Effector memory CD4-positive, alpha-beta T cell (primary cell): ENCODE measurements around the gene GRAP.
"Not testable (repeated sequence)": the region's sequence is repeated elsewhere in the genome, so short reads cannot be mapped to it uniquely, and the experiment has no call there.

Experiments
- DNase-seq, 3 donors: peaks; one replicate each; pipeline ENCODE4 v3.0.0-alpha.2; 2020
- H3K27ac ChIP-seq: 2 replicates; pipeline ENCODE4 v1.7.0; 2013; ENCODE audit warnings: mild to moderate bottlenecking, low read length, moderate library complexity; ENCODE audit not compliant: insufficient read depth, poor library complexity, severe bottlenecking
- H3K27me3 ChIP-seq: replicated peaks from 2 replicates; pipeline ENCODE4 v1.7.0; 2013; ENCODE audit warnings: mild to moderate bottlenecking, low read length; ENCODE audit not compliant: insufficient read depth, control insufficient read depth, poor library complexity, severe bottlenecking
- H3K36me3 ChIP-seq: 2 replicates; pipeline ENCODE4 v1.7.0; 2013; ENCODE audit warnings: mild to moderate bottlenecking, low read length, moderate library complexity; ENCODE audit not compliant: control insufficient read depth, insufficient read depth
- H3K4me1 ChIP-seq: 2 replicates; pipeline ENCODE4 v1.7.0; 2013; ENCODE audit warnings: low read length, mild to moderate bottlenecking; ENCODE audit not compliant: control insufficient read depth, insufficient read depth, poor library complexity, severe bottlenecking
- H3K4me3 ChIP-seq: 2 replicates; pipeline ENCODE4 v1.7.0; 2013; ENCODE audit warnings: low read length, low read depth, mild to moderate bottlenecking; ENCODE audit not compliant: insufficient read depth, poor library complexity, severe bottlenecking
- H3K9me3 ChIP-seq: 2 replicates; pipeline ENCODE4 v1.7.0; 2013; ENCODE audit warnings: mild to moderate bottlenecking, low read length, moderate library complexity; ENCODE audit not compliant: control insufficient read depth

The GRAP gene

DNA sequence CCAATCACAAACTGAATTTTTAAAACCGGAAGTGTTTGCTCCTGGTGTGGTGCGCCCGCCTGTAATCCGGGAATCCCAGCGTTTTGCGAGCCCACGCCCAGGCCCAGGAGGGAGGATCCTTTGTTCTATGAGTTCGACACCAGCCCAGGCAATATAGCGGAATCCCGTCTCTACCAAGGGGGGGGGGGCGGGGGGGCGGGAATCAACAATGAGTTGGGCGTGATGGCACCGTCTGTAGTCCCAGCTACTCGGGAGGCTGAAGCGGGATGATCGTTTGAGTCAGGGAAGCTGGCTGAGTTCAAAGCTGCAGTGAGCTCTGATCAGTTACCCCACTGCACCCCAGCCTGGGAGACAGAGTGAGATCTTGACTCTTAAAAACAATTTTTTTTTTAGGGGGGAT is 17.6 kb upstream of the GRAP start:
- H3K9me3 ChIP-seq, H3K4me3 ChIP-seq, H3K4me1 ChIP-seq, H3K27ac ChIP-seq, DNase-seq, H3K36me3 ChIP-seq, H3K27me3 ChIP-seq: not testable (repeated sequence)

DNA sequence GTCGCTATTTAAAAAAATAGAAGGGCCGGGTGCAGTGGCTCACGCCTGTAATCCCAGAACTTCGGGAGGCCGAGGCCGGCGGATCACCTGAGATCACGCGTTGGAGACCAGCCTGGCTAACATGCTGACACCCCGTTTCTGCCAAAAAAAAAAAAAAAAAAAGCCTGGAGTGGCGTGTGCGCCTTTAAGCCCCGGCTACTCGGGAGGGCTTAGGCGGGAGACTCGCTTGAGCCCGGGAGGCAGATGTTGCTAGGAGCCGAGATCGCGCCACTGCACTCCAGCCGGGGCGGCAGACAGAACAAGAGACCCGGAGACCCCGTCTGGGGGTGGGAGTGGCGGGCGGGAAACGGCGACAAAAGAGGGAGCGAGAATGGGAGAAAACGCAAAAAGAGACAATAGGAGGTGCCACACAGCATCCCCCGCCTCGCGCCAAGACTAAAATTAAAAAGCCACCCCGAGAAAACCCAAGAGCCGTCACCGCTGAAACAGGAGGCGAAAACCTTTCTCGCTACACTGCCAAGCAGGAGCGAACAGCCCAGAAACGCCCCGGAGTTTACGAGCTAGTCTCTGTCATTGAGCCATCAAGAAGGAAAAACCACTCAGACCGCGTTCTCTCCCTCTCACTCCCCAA is 16.7 kb upstream of the GRAP start:
- H3K9me3 ChIP-seq, H3K36me3 ChIP-seq, H3K27ac ChIP-seq, H3K4me3 ChIP-seq, H3K27me3 ChIP-seq, H3K4me1 ChIP-seq: not testable (repeated sequence)
- DNase-seq: peak; percentile 64 to 73 (median 72)

DNA sequence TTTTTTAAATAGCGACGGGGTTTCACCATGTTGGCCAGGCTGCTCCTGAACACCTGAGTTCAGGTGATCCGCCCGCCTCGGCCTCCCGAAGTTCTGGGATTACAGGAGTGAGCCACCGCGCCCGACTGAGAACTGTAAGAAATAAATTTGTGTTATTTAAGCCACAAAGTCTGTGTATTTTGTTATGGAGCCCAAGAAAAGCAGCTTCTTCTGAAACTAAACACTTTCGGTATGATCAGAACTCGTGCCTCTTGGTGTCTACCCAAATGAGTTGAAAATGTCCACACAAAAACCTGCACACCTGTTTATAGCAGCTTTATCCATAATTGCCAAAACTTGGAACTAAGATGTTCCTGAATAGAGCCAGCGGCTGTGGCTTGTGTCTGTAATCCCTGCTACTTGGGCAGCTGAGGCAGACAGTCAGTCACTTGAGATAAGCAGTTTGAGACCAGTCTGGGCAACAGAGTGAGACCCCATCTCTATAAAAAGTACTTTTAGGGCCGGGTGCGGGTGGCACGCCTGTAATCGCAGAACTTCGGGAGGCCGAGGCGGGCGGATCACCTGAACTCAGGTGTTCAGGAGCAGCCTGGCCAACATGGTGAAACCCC is 16.1 kb upstream of the GRAP start:
- not testable (repeated sequence) for H3K36me3 ChIP-seq, DNase-seq, H3K4me3 ChIP-seq, H3K27ac ChIP-seq, H3K27me3 ChIP-seq, H3K9me3 ChIP-seq, H3K4me1 ChIP-seq

DNA sequence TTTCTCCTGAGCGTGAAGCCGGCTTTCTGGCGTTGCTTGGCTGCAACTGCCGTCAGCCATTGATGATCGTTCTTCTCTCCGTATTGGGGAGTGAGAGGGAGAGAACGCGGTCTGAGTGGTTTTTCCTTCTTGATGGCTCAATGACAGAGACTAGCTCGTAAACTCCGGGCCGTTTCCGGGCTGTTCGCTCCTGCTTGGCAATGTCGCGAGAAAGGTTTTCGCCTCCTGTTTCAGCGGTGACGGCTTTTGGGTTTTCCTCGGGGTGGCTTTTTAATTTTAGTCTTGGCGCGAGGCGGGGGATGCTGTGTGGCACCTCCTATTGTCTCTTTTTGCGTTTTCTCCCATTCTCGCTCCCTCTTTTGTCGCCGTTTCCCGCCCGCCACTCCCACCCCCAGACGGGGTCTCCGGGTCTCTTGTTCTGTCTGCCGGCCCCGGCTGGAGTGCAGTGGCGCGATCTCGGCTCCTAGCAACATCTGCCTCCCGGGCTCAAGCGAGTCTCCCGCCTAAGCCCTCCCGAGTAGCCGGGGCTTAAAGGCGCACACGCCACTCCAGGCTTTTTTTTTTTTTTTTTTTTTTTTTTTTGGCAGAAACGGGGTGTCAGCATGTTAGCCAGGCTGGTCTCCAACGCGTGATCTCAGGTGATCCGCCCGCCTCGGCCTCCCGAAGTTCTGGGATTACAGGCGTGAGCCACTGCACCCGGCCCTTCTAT is 15.4 kb upstream of the GRAP start:
- not testable (repeated sequence) for H3K36me3 ChIP-seq, H3K4me1 ChIP-seq, H3K9me3 ChIP-seq, H3K27me3 ChIP-seq, H3K27ac ChIP-seq, H3K4me3 ChIP-seq
- DNase-seq: peak; percentile 25 to 67 (median 47)

DNA sequence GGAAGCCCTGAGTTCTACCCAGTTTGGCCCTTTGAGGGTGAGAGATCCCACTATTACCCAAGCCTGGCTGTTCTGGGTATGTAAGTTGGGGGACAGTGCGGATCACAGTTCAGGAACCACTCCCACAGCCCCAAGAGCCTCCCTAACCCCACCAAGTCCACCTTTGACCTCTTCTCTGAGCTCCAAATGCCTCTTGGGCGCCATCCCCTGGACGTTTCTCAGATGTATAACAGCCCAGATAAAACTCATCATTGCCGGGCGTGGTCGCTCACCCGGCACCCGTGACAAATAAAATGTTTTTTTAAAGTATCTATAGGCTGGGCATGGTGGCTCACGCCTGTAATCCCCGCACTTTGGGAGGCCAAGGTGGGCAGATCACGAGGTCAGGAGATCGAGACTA is 8.7 kb upstream of the GRAP start:
- H3K4me1 ChIP-seq, H3K9me3 ChIP-seq, H3K36me3 ChIP-seq, H3K27ac ChIP-seq, H3K4me3 ChIP-seq, DNase-seq, H3K27me3 ChIP-seq: not testable (repeated sequence)

DNA sequence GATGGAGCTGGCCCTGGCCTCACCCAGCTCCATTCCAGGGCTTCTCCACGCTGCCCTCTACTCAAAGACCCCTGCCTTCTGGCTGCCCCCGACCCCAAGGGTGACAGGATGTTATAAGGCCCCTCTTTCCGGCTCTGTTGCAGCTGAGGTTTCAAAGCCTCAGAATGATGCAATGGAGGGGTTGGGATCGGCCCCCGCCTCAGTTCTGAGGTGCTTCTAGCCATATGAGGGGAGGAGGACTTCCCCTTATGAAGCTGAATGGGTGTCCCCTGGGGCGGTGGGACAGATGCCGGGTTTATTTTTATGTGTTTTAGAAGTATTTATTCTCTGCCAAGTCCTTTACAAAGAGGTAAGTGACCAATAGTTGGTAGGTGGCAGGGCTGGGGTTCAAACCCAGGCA is 2.1 kb upstream of the GRAP start:
- H3K4me3 ChIP-seq, H3K36me3 ChIP-seq, H3K27ac ChIP-seq, H3K27me3 ChIP-seq, H3K4me1 ChIP-seq, H3K9me3 ChIP-seq, DNase-seq: not testable (repeated sequence)

DNA sequence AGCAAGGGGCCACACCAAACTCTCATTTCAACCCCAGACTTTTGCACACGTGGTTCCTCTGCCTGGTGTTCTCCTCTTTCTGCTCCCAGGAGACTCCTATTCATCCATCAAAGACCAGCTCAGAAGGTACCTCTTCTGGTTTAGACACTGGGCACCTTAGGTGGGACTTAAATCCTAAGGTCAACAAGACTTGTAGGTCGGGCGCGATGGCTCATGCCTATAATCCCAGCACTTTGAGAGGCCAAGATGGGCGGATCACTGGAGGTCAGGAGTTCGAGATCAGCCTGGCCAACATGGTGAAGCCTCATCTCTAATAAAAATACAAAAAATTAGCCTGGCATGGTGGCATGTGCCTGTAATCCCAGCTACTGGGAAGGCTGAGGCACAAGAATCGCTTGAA is 753 bp upstream of the GRAP start:
- not testable (repeated sequence) for H3K9me3 ChIP-seq, H3K27ac ChIP-seq, H3K36me3 ChIP-seq, DNase-seq, H3K4me3 ChIP-seq, H3K4me1 ChIP-seq, H3K27me3 ChIP-seq

DNA sequence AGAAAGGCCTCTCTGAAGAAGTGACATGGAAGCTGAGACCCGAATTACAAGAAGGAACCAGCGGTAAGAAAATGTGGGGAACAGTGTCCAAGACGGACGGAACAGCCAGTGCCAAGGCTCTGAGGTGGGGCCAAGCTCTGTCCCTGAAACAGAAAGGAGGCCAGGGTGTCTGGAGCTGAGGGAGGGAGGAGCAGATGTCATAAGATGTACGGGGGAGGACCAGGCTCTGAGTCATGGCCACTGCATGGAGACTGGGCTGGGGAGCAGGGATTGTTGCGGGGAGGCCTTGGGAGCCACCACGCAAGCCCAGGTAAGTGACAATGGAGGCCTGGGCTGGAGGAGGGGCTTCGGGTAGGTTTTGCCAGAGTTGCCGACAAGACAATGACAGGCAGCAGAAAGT is 2.1 kb downstream of the GRAP start:
- H3K9me3 ChIP-seq, DNase-seq, H3K4me1 ChIP-seq, H3K36me3 ChIP-seq, H3K4me3 ChIP-seq, H3K27me3 ChIP-seq, H3K27ac ChIP-seq: not testable (repeated sequence)

DNA sequence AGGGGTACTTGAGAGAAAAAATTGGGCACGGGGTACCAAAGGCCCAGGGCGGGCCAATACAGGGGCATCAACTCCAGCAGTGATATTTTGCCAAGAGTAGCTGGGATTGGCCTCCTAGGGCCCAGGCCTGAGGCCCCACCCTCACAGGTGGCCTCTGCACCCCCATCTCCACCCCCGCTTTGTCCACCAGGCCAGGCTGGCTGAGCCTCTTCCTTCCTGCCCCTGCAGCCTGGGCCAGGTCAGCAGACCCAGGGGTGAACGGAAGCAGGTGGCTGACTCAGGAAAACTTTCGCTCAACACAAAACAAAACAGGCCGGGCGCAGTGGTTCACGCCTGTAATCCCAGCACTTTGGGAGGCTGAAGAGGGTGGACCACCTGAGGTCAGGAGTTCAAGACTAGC is 3.7 kb downstream of the GRAP start:
- H3K27ac ChIP-seq, H3K9me3 ChIP-seq, DNase-seq, H3K4me1 ChIP-seq, H3K4me3 ChIP-seq, H3K27me3 ChIP-seq, H3K36me3 ChIP-seq: not testable (repeated sequence)

DNA sequence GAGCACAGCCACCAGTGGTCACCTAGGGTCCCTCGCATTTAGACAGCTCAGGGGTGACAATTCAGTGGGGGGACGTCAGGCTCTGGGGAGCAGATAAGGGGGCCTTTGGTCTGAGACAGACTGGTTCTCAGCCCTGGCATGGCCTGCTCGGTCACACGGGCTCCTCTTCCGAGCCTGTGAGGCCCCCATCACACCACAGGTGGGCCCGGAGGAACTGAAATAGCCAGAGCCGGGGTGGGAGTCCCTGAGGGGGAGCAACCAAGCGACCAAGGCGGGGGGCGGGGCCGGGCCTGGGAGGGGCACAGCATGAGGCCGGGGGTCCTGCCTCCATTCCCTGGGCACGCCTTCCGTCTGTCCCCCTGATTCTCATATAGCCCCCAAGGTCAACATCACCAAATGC is 4.4 kb downstream of the GRAP start:
- not testable (repeated sequence) for H3K4me1 ChIP-seq, H3K36me3 ChIP-seq, H3K9me3 ChIP-seq, DNase-seq, H3K27me3 ChIP-seq, H3K4me3 ChIP-seq, H3K27ac ChIP-seq
